ENCODE results near the gene WDR82.
"Not testable (repeated sequence)": the region's sequence is repeated elsewhere in the genome, so short reads cannot be mapped to it uniquely, and the experiment has no call there.

WDR82 gene

DNA sequence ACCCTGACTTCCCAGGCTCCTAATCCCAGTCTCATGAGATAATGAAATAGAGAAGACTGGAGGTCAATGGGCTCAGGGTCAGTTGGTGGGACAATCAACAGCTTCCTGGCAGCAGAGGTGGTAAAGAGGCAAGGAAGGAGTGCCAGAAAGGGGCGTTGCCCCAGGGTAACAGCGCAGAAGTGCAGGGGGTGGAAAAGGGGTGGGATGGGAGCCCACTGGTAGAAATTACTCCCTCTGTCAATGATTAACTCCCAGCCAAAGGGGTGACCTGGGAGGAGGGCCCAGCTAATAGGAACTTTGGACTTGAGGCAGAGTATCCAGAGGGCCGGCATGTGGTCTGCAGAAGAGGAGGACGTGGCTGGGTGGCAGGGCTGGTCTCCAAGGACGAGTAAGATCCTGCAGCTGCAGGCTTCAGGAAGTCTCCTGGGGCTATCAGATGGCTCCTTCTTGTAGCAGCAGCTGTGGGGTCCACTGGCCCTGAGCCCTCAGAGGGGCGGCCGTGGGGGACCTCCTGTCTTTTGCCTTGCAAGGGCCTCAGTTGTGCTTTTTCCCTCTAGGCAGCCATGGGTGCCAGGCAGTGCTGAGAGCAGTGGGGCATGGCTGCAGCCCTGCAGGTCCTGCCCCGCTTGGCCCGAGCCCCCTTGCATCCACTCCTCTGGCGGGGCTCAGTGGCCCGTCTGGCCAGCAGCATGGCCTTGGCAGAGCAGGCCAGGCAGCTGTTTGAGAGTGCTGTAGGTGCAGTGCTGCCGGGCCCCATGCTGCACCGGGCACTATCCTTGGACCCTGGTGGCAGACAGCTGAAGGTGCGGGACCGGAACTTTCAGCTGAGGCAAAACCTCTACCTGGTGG is 11.5 kb upstream of the WDR82 start:
- no peak for DNase-seq (ENCODE audit: low spot score)

DNA sequence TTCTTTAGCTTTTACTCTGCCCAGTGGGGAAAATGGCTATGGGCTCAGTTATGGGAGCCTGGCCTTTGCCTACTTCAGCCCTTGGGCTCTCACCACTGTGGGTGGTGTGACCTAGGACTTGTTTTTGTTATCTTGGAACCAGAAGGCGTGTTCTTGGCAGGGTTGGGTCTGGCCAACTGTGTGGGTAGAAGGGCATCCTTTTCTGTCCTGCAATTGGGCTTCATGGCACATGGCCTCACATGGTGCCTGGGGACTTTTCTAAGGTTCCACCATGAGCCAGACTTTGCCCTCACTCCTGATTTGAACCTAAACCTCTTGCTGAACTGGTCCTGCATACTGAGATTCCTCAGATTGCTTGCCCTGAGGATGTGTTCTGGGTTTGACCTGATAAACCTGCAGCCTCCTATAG is 10.9 kb upstream of the WDR82 start:
- DNase-seq (ENCODE audit: low spot score): no peak

- no peak for DNase-seq (ENCODE audit: low spot score)
Measured at GRCh38 chr3:52288674-52289073, 10.2 kb upstream of the WDR82 start.

GRCh38 chr3:52286777-52287110 is 8.3 kb upstream of the WDR82 start:
- DNase-seq (ENCODE audit: low spot score): no peak

- not testable (repeated sequence) for DNase-seq (ENCODE audit: low spot score)
Measured at GRCh38 chr3:52284051-52284450, 5.6 kb upstream of the WDR82 start.

- DNase-seq (ENCODE audit: low spot score): no peak
Measured at GRCh38 chr3:52283306-52283705, 4.9 kb upstream of the WDR82 start.

- DNase-seq (ENCODE audit: low spot score): no peak
Measured at GRCh38 chr3:52281981-52282801, 3.7 kb upstream of the WDR82 start.

DNA sequence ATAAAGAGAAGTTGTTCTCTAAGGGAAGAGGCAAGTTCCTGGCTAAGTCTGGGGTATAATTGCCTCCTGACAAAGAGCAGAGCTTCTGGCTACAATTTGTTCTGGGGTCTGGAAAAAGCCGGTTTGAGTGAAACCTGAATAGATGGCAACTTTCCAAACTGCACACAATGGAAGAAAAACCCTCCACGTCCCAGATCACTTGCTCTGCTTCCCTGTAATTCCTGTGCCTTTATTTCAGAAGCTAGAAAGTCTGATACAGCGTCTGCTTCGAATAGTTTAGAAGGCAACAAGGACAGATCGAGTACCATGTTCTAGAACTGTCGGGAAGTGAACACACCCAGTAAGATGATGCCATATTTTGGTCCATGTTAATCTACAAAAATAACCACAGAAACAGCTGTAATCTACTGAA is 1.6 kb upstream of the WDR82 start:
- peak; percentile 62 for DNase-seq (ENCODE audit: low spot score)

DNA sequence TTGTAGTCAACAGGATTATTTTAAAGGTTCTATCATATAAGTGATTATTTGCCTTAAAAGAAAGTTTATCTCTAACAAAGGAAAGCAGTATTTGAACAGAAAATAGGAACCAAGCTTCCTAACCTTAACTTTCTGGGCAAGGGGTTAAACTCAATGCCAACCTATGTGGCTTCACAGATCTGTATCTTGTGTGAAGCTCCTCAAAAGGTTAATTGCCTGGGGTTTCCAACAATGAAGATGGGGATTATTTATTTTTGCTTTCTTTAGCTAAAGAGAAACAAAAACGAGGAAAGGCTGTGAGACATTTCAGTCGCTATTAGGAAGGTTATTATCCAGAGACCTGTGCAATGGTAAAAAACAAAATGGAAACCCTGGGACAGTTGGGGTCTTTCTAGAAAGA is 1.1 kb upstream of the WDR82 start:
- no peak for DNase-seq (ENCODE audit: low spot score)

GRCh38 chr3:52277972-52278509 is 408 bp downstream of the WDR82 start:
- no peak for DNase-seq (ENCODE audit: low spot score)

GRCh38 chr3:52277071-52277964 is 1.1 kb downstream of the WDR82 start:
- peak; percentile 49 for DNase-seq (ENCODE audit: low spot score)

- not testable (repeated sequence) for DNase-seq (ENCODE audit: low spot score)
Measured at GRCh38 chr3:52274781-52275180, 3.7 kb downstream of the WDR82 start.

GRCh38 chr3:52272831-52273230 is 5.6 kb downstream of the WDR82 start:
- DNase-seq (ENCODE audit: low spot score): no peak

GRCh38 chr3:52272172-52272571 is 6.3 kb downstream of the WDR82 start:
- not testable (repeated sequence) for DNase-seq (ENCODE audit: low spot score)

DNA sequence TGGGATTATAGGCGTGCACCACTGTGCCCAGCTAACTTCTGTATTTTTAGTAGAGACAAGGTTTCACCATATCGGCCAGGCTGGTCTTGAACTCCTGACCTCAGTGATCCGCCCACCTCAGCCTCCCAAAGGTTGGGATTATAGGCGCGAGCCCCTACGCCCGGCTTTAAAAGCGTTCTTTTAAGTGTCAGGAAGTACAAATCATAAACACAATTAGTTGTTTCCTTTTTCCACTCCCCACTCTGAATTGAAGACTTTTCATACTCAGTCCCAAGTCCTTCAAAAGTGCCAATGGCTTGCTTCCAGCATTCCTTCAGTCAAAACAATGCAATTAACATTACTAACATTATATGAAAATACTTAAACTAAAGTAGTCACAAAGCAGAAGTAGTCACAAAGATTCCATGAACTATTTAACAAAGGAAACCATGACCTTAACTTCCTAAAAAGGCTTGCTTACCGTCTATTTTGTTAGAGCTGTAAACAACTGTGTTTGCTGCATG is 8.1 kb downstream of the WDR82 start:
- DNase-seq (ENCODE audit: low spot score): no peak

GRCh38 chr3:52269776-52270175 is 8.7 kb downstream of the WDR82 start:
- no peak for DNase-seq (ENCODE audit: low spot score)

- DNase-seq (ENCODE audit: low spot score): no peak
Measured at GRCh38 chr3:52268036-52268435, 10.4 kb downstream of the WDR82 start.

- DNase-seq (ENCODE audit: low spot score): no peak
Measured at GRCh38 chr3:52265387-52265786, 13.1 kb downstream of the WDR82 start.

GRCh38 chr3:52262447-52262846 is 16.0 kb downstream of the WDR82 start:
- DNase-seq (ENCODE audit: low spot score): no peak

GRCh38 chr3:52259448-52259847 is 19.0 kb downstream of the WDR82 start:
- no peak for DNase-seq (ENCODE audit: low spot score)

GRCh38 chr3:52259035-52259434 is 19.4 kb downstream of the WDR82 start:
- DNase-seq (ENCODE audit: low spot score): no peak
